Stimulated activated CD8-positive, alpha-beta memory T cell treated with anti-CD3 and anti-CD28 coated beads, Interleukin-15, amount 100 ng/mL, for 48 hours (primary cell): ENCODE measurements around the gene SLC9A7.

ENCODE experiments used
- DNase-seq, 2 donors: peaks; one replicate each; pipeline ENCODE4 v3.0.0-alpha.2; 2020; ENCODE audit warnings: low read depth in 2 of 2

The SLC9A7 gene

DNA sequence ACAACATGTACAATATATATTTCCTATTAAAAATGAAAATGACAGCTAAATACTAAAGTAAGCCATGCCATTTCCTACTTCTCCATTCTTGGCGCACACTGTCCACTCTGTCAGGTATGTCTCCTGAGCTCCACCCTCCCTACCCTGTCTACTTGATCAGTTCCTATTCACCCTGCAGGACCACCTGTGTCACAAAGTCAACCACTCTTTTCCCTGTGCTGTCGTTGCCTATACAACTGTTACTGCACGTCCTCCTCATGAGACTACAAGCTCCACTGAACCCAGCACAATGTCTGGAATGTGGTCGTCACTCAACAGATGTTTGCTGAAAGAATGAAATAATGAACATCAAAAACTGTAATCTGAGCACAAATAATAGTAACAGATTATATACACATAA is 54.9 kb downstream of the SLC9A7 start:
- DNase-seq, result no peak

DNA sequence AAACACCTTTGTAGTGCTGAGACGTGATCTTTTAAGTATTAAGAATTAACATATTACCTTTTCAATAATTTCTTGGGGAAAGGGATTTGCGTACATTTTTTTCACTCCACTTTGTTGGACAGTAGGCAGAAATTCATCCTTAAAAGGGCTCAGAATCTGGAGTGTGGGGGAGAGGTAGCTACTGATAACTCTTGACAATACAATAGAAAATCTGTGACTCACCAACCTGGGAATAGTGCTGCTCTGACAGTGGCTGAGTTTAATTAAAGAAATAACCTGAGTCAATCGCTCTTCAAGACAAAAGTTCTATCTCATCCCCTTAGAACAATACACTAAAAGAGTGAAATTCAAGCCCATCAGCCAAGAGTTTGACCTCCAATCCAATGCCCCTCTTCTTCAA is 60.2 kb downstream of the SLC9A7 start:
- no peak for DNase-seq

DNA sequence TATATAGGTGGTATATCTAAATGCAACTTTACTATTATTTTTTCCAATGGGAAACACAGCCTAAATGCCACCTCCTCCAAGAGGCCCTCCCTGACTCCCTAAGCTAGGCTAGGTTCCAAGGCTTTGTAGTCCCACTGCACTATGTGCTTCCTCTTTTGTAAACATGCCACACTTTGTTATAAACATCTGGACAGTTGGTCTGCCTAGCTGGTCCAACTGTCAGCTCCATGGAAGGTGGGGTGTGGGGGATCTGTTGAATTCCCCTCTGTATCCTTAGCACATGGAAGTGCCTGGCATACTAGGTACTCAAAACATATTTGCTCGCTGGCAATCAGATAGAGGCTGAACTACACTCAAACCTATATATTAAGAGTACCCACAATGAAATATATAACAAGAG is 63.4 kb downstream of the SLC9A7 start:
- no peak for DNase-seq

DNA sequence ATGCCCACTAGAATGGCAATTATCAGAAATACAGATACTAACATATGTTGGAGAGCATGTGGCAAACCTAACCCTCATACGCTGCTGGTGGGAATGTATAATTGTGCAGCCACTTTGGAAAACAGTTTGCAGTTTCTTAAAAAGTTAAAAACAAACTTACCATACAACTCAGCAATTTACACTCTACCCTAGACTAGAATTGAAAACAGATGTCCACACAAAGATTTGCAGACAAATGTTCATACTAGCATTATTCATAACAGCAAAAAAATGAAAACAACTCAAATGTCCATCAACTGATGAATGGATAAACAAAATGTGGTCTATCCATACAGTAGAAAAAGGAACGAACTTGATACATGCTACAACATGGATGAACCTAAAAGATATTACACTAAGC is 64.4 kb downstream of the SLC9A7 start:
- DNase-seq, result no peak

DNA sequence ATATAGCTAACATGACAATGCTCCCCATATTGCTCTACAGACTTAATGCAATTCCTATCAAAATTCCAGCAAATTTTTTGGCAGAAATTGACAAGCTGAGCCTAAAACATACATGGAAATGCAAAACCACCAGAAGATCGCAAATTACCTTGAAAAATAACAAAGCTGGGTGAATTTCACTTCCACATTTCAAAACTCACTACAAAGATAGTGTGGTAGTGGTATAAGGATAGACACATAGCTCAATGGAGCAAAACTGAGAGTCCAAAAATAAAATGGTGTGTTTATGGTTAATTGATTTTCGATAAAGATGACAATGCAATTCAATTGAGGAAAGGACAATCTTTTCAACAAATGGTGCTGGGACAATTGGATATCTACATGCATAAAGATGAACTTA is 65.8 kb downstream of the SLC9A7 start:
- DNase-seq, result no peak

DNA sequence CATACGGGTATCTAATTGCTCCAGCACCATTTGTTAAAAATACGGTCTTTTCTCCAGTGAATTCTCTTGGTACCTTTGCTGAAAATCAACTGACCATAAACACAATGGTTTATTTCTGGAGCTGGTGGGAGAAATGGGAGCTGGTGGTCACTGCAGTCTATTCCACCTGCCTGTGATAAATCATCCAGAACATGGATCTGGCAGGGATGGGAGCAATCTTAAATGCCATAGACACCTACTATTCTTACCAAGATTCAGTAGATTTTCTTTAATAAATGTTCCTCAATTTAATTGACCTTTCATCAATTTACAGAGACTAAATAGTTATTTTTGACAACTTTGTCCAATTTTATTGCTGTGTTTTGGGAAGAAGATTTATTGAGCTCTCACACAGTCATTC is 68.1 kb downstream of the SLC9A7 start:
- DNase-seq, result no peak

DNA sequence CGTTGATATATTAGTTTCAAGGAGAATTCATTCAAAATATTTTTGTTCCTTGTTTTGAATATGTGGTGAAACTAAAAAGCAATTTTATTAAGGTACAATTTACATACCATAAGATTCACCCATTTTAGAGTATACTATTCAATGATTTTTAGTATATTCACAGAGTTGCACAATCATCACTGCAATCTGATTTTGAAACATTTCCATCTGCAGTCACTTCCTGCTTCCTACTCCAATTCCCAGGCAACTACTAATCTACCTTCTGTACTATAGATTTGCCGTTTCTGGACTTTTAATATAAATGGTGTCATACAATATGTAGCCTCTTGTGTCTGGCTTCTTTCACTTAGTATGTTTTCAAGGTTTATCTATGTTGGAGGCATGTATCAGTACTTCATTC is 71.3 kb downstream of the SLC9A7 start:
- DNase-seq, result no peak

DNA sequence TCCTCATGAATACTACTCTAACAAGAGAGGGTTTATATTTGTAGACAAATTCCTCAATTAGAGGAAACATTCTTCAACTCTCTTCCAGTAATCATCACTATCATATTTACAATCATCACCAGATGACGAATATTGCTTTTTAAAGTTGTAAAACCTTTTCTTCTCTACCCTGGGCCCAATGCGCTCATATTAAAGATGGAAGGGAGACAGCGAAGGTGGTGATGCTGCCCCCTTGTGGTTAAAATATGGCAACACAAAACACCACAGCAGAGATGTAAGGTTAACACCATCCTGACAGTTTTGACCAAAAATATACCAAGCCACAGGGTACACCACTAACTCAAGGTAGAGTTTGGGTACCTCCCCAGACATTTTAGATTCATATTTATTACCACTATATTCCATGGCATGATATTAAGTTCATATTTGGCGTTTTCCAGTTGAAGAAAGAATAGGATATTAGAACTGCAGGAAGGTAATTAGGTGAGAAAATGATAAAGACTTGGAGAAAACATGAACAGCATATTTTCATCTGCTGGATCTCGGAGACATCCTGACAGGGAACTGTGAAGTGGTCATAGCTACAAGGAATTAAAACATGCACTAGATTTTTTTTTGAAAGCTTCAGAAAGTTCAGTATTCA is 72.8 kb downstream of the SLC9A7 start:
- DNase-seq, result no peak

DNA sequence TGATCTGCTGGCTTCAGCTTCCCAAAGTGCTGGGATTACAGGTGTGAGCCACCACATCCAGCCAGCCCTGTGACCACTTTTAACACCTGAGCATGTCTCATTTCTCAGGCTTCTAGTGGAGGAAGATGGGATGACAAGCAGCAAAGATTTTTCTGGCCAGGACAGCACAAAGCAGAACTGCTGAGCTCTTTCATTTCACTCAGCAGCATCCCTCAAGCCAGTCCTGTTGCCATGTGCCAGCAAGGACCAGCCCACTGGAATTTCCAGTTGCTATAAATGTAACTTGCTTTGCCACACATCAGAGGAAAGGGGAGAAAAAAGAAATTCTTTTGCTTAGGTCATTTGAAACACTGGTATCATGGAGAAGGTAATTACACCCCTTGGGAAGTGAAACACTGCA is 75.9 kb downstream of the SLC9A7 start:
- no peak for DNase-seq

DNA sequence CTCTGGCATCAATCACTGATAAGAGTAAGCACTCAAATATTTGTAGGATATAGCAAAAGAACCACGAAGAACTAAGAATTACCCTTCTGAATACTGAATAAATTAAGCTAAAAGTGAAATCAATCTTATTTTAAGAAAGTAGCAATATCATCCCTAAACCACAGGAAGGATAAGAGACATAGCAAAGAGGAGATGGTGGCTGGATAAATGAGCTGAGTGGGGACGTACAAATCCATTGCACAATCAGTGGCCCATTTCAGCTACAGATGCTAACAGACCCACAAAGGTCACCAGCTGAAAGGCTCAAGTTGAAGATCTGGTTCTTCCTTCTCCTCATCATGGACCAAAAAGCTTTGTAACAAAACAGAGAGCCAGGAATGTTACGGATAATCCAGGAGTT is 77.1 kb downstream of the SLC9A7 start:
- no peak for DNase-seq

DNA sequence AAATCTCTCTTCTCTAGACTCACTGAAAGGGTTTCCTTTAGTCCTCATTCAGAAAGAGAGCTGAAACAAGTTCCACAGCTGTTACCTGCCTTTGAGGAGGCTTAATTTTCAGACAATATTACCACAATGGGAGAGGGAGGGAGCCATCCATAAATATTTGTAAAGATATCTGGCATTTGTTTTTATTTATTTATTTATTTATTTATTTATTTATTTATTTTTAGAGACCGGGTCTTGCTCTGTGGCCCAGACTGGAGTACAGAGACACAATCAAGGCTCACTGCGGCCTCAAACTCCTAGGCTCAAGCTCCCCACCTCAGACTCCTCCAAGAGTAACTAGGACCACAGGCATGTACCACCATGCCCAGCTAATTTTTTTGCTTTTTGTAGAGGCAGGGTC is 80.7 kb downstream of the SLC9A7 start:
- DNase-seq, result no peak

DNA sequence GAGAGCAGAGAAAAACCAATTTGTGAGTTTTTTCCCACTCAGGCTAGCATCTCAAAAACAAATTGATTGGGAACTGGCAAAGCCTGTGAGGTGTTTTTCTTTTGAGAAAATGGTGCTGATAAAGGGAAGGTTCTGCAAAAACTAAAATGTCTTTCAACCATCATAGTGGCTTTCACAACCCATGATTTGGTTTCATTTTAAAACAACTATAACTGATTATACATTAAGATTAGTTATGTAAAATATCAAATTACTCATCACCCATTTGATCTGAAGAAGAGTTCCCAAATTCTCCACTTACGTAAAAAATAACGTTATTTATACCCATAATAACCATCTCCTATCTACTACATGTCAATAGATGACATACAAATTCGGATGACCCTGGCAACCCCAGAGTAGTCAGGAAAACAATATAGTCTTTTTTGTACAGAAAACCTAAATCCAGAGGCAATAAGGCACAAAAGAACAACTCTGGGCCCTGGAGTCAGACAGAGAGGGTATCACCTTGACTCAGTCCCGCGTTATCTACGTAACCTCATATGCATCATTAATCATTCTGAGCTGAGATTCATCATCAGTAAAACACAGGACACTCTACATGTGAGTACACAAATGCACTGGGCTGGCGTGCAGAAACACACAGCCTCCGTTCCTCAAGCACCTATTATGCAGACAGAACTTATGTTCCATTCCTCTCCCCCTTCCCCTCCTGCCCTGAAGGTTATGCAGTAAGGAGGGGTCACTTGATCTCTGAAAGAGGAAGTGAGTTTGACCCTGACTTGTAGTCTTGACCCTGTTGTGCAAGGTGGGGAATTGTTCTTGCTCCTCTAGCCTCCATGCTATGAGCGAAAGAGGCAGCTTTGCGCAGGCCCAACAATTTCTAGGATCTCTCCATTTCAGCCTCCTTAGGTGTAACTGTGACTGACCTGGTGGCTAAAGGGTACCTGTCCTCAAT is 82.2 kb downstream of the SLC9A7 start:
- DNase-seq, result no peak

DNA sequence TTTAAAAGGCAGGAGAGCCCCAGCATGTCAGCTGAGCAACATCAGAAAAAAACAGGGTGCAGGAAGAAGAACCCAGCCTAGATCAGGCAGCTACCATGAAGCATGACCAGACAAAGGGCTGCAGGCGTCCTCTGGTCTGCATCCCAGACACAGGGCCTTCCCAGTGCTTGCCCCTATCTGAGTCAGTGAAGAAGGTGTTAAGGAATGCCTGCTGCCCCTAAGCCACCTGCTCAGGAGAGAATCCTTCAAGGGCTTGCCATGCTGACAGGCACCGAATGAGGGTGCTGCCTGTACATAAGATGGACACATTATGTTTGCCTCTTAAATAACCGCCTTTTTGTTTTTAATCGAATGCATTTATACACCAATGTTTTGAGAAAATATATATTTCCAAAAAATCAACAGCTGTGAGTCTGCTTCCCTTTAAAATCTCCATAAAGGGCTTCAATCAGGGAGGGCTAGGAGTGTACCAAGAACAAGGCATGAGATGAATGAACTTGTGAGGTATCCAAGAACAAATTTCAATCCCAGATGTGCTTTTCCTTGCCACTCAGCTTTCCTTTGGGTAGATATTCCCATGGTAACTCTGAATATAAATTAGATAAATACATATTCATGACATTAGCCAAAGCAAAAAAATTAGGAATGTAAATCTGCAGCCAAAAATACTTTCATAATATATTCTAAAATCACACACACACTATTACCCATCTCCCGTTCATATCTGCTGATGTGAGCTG is 85.1 kb downstream of the SLC9A7 start:
- DNase-seq, result no peak

DNA sequence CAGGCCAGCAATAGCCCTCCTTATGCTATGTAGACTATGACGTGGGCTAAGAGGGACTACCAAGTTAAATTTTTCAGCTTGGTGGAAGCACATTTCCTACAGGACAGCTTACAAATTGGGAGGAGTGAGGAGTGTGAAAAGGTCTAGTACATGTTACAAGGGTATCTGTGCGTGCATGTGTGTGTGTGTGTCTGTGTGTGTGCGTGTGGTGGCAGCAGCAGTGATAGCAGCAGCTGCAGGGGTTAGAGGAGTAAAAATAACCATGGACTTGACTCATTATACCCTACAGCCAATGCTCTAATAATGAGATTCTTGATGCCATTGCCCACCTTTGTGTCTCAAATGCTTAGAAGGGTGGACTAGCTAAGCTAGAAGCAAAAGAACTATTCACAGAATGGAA is 88.6 kb downstream of the SLC9A7 start:
- no peak for DNase-seq

DNA sequence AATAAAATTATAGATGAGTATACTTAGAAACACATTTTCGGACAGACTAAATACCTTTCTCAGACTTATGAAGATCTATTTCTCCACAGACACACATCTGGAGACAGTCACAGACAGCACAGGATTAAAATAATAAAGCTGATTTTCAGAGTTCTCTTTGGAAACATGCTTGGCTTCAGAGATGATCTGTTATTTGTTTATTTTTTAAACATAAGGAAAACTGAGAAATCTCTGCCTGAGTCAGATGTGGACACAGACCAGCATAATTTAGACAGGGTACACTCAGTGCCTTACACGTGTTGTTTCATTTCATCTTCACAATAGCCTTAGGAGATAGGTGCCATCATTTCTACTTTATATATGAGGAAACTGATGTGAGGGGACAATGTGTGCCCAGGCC is 92.1 kb downstream of the SLC9A7 start:
- no peak for DNase-seq

DNA sequence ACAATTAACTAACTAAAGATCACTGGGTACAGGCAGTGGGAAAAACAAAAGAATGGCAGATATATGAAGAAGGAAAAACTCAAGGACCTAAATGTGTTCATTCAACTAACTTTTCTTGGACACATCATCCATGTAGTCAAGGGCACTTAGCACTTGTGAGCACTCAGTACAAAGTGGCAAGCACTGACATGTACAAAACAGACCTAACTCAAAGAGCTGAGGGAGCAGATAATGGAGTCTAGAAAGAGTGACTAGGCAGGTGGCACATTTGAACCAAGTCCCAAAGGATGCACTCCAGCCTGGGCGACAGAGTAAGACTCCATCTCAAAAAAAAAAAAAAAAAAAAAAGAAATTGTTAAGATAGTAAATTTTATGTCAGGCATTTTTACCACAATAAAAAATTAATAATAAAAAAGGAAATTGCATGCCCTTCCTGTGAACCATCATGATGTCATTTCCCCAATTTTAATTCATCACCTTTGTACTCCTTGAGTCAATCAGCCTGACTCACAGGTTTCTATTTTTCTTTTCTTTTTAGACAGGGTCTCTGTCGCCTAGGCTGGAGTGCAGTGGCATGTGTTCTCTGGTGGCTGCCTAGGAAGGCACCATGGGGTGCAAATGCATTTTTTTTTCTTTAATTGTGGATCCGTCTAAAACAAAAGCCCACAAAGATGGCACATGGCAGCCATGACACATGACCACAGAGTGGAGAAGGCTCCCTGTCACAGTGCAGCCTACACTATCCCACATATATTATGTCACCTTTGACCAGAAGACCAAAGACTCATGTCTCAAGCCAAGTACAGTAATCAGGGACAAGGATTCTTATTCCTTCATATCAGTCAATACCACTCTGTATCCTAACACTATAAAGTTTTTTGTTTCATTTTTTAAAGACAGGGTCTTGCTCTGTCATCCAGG is 93.4 kb downstream of the SLC9A7 start:
- DNase-seq, result no peak

DNA sequence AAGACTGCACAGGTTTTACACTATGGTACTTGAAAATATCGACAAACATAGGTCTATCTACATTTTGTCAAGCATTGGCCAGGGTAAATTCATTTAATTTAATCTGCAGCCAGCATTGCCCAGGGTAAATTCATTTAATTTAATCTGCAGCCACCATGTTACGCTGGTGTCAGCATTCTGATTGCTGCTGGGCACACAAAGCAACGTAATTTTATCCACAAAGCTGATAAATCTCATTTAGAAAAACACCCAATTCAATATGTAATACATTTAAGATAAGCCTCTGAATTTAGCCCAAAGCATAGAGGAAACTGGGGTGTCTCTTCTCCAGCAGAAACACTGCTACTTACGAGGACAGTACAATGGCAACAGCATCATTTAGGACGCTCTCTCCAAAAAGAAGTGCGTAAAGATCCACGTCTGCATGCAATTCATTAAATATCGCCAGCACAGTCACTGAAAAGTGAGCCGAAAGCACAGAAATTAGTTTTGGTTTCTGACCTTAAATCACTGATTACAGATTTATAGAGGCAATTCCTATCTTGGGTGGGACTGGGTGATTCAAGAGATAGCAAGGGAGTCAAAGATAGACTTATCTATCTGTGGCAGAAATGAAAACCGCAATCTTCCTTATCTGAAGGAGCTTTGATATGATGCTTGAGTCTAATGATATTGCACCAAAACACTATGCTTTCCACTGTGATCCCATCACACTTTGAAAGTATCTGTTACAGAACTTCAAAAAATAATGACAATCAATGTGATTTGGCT is 96.5 kb downstream of the SLC9A7 start:
- no peak for DNase-seq

DNA sequence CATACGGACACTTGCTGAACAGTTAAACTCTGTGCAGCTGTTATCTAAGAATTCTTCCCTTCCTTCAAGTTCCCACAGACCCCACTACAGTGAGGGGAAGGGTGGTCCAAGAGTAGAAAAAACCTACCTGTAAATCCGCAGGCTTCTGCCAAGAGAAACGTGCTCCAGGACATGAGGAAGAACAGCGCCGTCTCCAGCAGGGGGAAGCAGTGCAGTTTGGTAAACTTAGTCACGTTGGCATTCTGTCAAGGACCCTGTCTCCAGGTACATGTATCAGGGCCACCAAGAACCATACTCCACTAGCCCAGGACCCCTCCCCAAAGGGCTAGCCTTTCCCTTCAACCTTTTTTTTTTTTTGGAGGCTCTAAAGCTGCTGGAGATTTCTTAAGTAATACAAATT is 105.4 kb downstream of the SLC9A7 start:
- no peak for DNase-seq

DNA sequence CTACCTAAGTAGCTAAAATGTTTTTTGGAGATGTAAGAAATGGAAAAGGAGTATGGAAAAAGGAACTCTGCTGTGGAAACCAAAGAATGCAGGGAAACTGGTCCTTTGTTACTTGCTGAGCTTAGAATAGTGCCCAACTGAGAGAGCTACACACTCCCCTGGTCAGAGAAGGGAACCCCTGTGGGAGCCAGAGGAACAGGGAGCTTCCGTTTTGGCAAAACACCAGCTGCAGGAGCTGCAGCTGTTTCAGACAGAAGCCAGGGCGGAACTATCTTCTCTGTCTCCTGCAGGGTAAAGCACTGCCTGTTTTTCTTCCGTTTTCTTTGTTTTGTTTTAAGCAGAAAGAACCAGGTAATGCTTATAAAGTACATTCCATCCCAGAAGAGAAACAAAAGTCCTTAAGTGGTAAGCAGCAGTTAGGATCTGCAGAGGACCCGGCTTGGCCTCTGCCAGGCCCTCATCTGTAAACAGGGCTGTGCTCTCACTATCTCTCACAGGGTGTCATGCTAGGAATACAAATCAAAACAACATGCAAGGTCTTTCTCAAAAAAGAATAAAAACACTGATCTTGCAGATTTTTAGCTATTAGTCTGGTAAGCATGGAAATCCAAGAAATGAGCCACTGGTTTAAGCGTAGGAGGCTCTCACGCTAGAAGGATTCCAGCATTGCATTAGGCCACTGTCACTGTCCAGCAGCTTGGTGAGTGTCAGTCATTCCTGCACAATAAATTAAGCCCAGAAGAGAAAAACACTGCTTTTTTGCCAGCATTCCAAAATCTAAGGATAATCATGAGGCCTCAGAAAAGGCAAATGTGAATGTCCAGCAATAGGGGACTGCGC is 109.3 kb downstream of the SLC9A7 start:
- DNase-seq, result no peak

DNA sequence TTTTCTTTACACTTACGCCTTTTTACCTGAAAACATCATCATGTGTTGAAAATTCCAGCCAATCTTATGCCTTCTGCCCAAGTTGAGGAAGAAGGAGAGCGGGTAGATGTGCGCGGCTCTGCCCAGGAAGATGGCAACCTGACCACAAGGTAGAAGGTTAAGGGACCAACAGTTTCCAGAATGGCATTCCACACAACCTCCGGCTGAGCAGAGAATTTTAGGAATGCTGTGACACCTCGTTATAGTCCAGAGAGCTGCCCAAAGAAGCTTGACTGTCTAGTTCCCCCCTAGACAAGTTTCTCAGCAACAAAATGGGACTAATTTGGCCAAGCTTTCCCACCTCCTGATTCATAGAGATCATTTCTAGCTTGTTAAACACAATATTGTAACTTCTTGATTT is 110.3 kb downstream of the SLC9A7 start:
- DNase-seq, result no peak
